ENCODE measurements around the gene COL21A1.

Gene COL21A1

DNA sequence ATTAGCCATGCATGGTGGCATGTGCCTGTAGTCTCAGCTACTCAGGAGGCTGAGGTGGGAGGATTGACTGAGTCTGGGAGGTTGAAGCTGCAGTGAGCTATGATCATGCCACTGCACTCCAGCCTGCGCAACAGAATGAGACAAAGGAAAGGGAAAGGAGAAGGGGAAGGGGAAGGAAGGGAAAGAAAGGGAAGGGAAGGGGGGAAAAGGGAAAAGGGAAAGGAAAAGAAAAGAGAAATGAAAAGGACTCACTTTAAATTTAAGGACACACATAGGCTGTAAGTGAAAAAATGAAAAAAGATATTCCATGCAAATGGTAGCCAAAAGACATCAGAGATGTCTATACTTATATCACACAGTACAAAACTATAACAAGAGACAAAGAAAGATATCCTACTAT is 74.2 kb downstream of the COL21A1 start:
- no peak for DNase-seq

DNA sequence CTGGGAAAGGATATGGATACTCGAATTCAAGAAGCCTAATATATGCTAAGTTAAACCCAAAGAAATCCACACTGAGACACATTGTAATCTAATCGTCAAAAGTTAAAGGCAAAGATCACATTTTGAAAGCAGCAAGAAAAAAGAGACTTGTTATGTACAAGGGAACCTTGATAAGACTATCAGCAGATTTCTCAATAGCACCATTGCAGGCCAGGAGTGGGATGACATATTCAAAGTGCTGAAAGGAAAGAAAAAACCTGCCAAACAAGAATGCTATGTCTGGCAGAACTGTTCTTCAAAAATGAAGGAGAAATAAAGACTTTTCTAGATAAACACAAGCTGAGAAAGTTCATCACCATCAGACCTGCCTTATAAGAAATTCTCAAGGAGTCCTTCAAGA is 75.2 kb downstream of the COL21A1 start:
- no peak for DNase-seq

DNA sequence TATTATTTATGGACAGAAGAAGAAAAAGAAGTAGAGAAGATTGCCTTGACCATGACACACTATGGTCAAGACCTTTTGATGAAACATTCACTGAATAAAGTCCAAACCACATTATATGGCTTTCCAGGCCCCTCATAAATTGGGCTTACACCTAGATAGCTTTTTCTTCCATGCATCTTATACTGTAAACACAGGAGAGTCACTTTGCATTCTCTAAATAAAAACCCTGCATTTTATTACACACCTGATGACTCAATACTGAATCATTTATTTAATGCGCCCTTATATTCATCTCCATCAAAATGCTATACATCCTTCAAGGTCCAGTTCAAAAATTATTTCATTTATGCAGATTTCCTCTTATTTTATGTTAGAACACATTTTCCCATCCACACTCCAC is 78.0 kb downstream of the COL21A1 start:
- DNase-seq = no peak

DNA sequence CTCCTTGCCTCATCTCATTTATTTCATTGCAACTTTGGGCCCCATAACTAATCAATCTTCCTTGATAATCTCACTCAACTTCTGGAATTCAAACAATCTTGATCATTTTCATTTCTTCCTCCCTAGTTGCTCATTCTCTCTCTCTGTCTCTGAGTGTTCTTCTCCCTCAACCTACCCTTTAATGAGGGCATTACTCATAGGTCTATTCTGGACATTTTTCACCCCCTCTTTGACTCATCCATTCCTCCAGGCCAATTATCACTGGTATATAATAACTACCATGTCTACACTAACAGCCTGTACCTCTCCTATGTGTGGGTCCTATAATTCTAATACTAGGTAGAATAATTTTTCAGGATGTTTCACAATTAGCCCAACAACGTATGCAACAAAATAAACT is 78.8 kb downstream of the COL21A1 start:
- DNase-seq = no peak

DNA sequence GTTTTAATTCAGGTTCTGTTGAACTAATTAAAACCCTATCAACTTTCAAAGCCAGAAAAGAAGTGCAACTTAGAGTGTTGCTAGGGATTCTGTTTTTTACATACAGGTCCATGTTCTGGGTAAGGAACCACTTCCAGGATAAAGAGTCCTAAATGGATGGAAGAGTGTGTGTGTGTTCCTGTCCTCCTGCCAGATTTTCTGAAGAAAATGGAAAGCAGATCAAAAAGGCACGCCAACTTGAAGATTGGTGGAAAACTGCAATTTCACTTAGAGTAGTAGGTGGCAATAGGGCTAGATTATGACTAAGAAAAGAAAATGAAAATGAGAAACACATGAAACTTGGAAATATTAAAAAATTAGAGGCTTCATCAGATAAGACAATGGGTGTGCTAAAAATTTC is 85.3 kb downstream of the COL21A1 start:
- no peak for DNase-seq

DNA sequence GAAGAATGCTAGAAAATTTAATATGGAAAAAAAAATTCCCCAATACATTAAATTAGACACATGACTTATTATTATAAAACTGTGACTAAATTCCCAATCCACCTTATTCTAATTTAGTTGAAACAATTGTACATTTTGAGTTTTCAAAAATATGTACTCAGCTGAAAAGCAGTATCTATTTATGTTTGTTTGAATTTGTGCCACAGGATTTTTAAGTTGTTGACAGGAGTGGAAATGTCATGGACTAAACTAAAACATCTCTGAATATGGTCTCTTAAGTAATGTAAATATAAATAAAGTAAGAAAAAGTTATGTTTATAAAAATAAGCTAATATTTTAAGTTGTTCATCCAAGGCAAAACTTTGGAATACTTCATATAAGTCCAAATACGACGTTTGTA is 86.9 kb downstream of the COL21A1 start:
- no peak for DNase-seq

DNA sequence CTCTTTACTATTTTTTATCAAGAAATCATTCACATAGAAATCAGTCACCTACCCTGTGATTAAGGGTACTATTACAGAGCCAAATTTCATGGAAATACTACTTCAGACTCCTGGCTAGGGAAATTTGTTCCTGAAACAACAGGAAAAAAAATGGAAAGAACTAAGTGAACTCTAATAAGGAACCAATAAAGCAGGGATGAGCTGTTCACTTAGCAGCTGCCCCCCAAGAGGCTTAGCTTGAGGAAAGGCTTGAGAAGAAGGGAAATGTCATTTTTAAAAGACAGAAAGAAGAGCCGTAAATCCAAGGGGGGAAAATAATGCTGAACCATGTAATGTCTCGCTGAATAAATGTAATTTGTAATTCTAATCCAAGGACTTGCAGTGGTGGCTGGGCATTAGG is 88.8 kb downstream of the COL21A1 start:
- no peak for DNase-seq

DNA sequence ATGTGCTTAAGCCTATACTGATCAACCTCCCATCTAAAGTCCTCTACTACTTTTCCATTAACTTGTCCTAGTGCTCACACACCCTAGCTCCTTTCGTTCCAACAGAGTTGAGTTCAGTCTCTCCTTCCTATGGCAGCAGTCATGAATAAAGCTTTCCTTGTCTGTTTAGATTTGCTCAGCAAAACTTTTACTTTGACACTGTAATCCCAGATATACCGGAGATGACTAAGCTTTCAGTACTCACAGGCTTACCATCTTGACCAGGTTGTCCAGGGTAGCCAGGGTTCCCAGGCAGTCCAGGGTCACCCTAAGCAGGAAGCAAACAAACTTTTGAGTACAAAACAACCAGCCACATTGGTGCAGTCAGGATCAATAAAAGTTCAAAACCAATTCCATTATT is 90.7 kb downstream of the COL21A1 start:
- no peak for DNase-seq

DNA sequence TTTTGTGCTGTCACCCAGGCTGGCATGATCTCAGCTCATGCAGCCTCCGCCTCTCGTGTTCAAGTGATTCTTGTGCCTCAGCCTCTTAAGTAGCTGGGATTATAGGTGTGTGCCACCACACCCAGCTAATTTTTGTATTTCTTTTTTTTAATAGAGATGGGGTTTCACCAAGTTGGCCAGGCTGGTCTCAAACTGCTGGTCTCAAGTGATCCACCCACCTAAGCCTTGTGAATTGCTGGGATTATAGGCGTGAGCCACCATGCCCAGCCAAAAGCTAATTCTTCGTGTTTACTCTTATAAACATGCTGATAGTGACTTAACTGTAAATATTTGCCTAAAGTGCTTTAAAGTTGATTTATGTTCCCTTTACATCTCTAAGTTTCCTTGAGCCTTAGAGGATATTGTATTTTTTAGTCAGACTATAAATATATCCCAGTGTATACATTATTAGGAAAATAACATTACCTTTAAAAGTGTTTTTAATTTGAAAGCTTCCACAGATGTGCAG is 91.7 kb downstream of the COL21A1 start:
- DNase-seq = no peak

DNA sequence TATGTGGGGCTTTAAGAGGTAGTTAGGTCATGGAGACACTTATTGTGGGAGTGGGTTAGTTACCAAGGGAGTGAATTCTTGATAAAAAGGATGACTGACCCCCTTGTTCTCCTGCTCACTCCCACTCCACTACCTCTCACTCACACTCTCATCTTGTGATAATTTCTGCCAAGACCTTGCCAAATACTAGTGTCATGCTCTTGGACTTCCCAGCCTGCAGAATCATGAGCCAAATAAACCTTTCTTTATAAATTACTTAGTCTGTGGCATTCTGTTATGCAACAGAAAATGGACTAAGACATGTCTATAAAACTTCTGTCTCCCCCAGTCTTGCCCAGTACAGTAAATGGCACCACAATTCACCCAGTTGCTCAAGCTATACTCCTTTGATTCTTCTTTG is 93.3 kb downstream of the COL21A1 start:
- no peak for DNase-seq

DNA sequence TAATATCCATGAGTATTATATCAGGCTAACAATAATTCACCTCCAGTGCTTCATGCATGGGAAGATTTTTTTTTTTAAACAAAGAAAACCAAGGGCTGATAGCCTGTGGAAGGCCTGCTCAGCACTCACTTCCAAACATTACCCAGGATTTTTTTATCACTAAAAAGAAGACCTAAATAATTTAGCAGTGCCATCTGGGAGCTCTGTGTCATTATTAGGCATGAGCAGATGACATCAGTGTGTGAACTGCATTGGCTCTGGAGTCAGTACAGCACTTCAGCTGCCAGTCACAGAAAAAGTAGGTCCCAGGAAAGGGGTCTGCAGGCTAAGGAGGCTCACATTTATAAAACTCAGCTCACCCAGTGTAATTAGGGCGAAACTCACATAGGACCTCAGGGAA is 94.8 kb downstream of the COL21A1 start:
- DNase-seq = no peak

DNA sequence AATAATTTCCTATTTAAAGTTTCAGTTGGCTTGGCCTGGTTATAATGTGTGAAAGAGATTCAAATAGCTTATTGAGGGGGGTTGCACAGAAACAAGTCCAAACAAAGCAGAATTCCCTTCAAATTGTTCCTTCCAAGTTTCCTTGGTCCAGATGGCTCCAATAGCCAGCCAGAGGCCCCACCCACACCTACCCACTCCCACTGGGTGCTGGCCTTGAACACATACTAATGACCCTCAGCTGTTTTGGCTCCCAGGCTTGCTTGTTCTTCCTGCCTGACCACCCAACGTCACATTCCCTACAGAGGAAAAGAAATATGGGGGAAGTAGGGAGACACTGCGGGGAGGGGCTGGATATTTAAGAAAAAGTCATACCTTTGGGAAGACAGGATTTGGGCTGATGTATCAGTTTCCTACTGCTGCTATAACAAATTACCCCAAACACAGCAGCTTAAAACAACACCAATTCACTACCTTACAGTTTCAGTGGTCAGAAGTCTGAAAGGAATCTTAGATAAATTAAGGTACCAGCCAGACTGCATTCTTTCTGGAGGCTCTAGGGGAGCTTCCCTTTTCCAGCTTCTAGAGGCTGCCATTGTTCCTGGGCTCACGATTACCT is 95.7 kb downstream of the COL21A1 start:
- no peak for DNase-seq

DNA sequence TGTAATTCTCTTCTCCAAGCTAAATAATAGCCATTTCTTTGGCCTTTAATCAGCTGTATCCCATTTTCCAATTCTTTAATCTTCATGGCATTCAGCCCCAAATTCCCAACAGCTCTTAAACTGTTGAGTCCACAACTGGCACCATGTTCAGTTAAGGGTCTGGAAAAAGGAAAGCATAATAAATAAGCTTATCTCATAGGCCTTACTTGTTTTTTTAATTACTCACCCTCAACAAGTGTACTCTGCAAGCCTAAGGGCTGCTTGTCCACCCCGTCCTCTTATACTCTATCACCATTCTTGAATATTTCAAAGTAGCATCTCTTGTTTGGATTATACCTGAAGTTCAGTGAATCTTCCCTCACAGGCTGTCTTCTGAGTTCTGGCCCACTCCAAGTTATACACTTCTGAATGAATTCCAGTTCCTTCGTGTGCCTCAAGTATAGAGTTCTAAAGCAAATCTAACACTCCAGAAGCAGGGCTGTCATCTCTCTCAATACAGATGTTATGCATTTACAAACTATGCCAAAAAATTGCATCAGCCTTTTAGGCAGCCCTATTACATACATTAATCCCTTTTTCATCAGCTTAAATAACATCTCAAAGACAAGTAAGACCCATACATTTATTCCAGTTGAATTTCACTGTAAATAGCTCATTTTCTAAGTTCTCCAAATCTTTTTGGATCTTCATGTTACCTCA is 98.7 kb downstream of the COL21A1 start:
- no peak for DNase-seq

DNA sequence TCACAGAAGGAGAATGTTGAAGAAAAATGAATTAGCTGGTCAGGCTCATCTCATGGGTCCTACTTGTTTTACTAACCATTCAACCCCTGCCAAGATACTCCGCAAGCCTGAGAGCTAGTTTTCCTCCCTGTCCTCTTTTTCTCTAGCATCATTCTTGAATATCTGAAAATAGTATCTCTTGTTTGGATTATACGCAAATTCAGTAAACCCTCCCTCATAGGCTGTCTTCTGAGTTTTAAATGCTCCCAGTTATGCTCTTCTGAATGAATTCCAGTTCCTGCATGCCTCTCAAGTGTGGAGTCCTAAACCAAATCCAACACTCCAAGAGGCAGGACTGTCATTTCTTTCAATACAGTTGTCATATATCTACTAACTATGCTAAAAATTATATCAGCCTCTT is 99.6 kb downstream of the COL21A1 start:
- DNase-seq = no peak

DNA sequence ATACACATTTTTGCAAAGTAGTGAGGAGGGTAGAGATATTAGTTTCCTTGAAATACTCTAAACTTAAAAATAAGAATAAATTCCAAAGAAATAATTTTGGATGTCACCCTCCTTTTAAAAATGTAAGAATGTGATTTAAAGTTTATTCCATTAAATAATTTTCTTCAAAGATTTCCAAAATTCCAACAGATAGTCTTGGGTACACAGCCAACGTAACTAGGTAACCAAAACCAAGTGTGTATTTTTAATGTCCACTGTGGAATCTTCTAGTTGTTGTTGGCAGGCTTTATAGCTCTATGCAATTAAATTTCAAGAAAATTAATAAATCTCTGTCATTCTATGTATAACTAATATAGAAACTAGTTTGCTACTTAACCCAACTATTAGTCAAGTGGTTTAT is 101.3 kb downstream of the COL21A1 start:
- no peak for DNase-seq

DNA sequence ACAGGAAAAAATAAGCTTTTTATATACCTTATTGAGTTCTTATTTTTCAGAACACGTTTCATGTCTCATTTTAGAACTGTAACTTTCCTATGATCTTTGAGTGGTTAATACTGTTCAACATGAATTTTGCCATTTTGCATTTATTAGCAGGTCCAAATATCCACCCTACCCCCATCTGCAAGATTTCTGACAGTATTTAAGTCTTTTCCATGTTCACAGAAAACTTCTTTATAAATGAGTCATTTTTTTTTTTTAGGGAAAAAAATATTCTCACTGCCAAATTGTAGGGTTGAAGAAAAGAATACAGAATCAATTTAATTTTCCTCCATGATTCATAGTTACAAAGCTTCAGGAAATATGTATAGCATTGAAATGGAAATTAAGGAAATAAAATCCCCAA is 101.8 kb downstream of the COL21A1 start:
- no peak for DNase-seq

DNA sequence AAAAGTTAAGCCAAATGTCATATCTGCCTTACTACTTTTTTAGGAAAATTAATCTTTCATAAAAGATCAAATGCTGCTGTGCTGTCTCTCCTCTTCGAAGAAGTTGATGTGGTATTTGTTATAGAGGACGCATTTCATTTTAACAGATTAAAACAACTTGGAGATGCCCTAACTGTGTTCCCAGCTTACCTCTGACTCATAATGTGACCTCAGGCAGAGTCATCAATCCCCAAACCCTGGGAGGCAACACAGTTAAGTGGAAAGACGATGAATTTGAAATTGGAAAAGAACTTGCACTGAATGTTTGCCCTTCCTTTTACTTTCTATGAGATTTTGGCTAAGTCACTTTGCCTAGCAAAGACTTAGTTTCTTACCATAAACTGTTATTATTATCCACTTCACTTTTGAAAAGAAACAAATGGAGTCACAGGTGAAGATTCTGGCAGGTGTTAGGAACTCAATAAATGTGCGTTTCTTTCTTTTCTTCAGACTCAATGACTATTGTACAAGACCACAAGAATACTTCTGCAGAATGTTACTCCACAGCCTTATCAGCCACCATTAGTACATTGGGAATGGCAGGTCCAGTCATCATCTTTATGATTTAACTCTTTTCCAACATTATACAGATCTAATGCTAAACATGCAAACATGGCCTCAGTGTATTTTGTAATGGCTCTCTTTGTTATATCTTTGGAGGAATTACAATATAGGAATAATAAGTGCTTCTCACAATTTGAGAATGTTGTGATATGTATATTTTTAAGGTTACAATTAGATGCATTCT is 102.6 kb downstream of the COL21A1 start:
- DNase-seq = no peak

DNA sequence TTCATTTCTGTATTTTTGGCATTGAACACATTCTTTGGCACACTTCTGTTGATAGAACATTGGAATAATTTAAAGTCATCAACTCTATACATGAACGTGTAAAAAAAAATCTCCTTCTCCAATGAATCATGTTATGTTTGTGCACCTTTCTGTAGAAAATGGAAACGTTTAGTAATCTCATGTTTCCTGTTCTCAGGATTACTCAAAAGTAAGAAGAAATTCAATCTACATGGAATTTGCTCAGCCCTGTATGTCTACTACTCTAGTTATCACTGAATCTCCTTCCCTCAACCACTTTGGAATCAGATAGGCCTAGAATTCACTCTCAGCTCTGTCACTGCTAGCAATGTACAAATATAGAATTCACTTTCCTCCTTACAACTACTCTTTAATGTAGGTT is 103.6 kb downstream of the COL21A1 start:
- DNase-seq = no peak

DNA sequence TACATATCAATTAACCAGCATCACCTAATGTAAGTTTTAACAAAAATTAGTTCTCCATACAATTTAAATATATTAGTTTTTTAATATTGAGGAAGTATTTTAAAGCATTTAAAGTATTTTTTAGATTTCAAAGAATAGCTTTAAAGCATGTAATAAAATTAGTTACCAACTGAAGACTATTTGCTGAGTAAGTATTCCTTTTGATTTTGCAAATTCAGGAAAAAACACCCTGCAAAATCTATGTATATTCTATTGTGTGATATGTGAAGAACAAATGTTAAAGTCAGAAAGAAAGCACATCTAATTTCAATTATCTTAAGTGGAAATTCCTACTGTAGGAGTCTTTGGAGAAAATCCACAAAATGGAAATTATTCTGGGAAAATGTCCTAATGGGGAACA is 107.3 kb downstream of the COL21A1 start:
- no peak for DNase-seq

DNA sequence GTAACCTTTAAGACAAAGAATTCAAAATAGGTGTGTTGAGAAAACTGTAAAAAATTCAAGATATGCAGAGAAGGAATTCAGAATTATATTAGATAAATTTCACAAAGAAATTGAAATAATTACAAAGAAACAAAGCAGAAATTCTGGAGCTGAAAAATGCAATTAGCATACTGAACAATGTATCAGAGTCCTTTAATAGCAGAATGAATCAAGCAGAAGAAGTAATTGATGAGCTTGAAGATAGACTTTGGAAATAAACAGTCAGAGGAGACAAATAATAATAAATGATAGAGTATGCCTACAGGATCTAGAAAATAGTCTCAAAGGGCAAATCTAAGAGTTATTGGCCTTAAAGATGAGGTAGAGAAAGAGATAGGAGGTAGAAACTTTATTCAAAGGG is 131.7 kb downstream of the COL21A1 start:
- DNase-seq = no peak

DNA sequence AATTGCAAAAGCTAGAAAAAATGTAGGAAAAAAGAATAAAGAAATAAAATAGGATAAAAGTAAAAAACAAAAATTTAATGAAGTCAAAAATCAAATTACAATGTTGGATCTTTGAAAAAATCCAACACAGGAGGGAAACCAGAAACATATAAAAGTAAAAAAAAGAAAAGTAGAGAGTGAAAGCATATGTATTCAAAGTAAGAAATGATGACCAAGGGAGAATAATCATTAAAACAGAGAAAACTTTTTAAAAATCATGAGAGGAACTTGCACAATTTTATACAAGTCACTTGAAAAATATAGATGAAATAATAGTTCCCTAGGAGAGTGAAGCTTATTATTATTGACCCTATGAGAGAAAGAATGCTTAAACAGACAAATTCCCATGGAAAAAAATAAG is 138.2 kb downstream of the COL21A1 start:
- DNase-seq = no peak

DNA sequence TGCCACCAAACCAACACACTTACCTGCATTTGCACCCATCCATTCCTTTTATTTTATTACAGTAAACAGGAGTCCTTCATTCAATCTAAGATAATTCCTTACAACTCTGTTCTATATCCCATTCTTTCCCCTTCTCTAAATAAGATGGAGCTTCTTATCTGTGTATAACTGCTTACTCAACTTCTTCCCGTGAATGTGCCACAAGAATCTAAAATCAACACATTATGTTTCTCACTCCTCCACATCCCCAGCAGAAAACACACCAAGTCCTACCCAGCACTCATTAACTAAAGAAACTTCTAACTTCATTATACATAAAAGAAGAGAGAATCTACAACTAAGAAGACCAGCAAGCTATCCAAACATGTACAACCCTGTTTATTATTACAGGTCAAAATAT is 141.1 kb downstream of the COL21A1 start:
- no peak for DNase-seq

DNA sequence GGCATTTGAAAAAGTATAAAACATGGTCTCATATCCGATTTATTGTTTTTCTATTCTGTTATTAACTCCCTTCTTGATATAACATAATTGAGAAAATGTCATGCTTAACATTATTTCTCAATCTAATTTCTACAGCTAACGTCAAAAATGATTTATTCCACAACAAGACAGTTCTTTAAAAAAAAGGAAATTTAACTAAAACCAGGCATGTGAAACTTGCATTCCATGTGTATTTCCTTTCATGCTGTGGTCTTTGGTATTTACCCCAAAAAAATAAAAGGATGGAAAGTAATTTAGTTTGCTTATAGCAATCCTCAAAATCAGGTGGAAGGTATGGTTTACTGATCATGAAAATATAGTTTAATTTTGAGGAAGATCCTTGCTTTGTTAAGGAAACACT is 142.8 kb downstream of the COL21A1 start:
- no peak for DNase-seq

DNA sequence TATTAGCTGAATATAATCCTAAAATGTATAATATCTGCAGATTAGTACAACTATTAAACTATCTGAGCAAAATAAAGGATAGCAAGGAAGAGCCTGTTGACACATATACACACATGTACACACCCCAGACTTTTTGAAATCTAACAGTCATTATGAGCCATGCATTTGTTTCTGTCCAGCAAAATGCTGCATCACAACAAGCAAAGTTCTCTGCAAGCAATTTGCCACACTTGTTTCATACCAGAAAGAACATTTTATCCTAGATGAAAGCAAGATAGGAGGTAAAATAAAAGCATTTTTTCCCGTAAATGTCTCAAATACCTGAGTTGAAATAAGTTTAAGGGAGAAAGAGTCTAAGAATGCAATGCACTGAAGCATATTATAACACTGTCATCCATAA is 145.2 kb downstream of the COL21A1 start:
- DNase-seq = no peak
